IMR-90 (cell line): Measurements from ENCODE around the gene APP. TPM values are rescaled to one million over a fixed set of nuclear protein-coding genes. Genes with fewer than 3 reads are reported as not detected.

Experiments used
- ATAC-seq: fragments of 200-7000 bp; cut with Tn5 transposase; 2 replicates; pipeline ENCODE4 v1.9.1; 2020; ENCODE audit warnings: low read depth, mild to moderate bottlenecking, moderate library complexity
- BruUV-seq: library from RNA; stranded (reverse); fragments of 400-500 nt; replicated peaks from 2 replicates; lab custom pipeline; 2021; lab: Mats Ljungman, UMichigan
- CTCF ChIA-PET: fragments of 300-600 bp; formaldehyde crosslinking; extraction: SDS; loops from one replicate; lab custom pipeline; 2021; ENCODE audit warnings: antibody characterized with exemption; lab: Yijun Ruan, JAX
- POLR2A ChIA-PET: fragments of 300-600 bp; sonication (Branson Sonifier 250); formaldehyde crosslinking; loops from one replicate; lab custom pipeline; 2022; ENCODE audit warnings: antibody characterized with exemption; ENCODE audit not compliant: unreplicated experiment; lab: Charles Lee
- DNase-seq: peaks from one replicate; pipeline ENCODE4 v3.0.0; 2013
- H2AFZ ChIP-seq: replicated peaks from 2 replicates; pipeline ENCODE3; 2013; ENCODE audit warnings: low read length, mild to moderate bottlenecking; ENCODE audit not compliant: poor library complexity
- H2AK5ac ChIP-seq: 2 replicates; pipeline ENCODE4 v1.6.1; 2013; ENCODE audit warnings: low read depth, low read length, inconsistent platforms
- H2AK9ac ChIP-seq: replicated peaks from 2 replicates; pipeline ENCODE3; 2013; ENCODE audit warnings: mild to moderate bottlenecking, low read depth, low read length, moderate library complexity; ENCODE audit not compliant: poor library complexity
- H2BK120ac ChIP-seq: 2 replicates; pipeline ENCODE4 v1.6.1; 2013; ENCODE audit warnings: low read depth, low read length, inconsistent platforms
- H2BK15ac ChIP-seq: 3 replicates; pipeline ENCODE4 v1.6.1; 2013; ENCODE audit warnings: low read depth, low read length, inconsistent platforms
- H2BK20ac ChIP-seq: 2 replicates; pipeline ENCODE4 v1.6.1; 2013; ENCODE audit warnings: low read depth, mild to moderate bottlenecking, inconsistent platforms, low read length, moderate library complexity
- H2BK5ac ChIP-seq: 2 replicates; pipeline ENCODE4 v1.6.1; 2013; ENCODE audit warnings: mild to moderate bottlenecking, low read depth, low read length, inconsistent platforms; ENCODE audit not compliant: poor library complexity, severe bottlenecking
- H3K14ac ChIP-seq: replicated peaks from 2 replicates; pipeline ENCODE4 v1.6.1; 2013; ENCODE audit warnings: low read depth, low read length, inconsistent platforms
- H3K18ac ChIP-seq: 2 replicates; pipeline ENCODE4 v1.6.1; 2013; ENCODE audit warnings: low read depth, low read length, control low read depth
- H3K23ac ChIP-seq: 2 replicates; pipeline ENCODE4 v1.6.1; 2013; ENCODE audit warnings: low read depth, low read length, inconsistent platforms
- H3K27ac ChIP-seq: 2 replicates; pipeline ENCODE4 v1.5.1; 2013; ENCODE audit warnings: mild to moderate bottlenecking, control low read depth, low read length; ENCODE audit not compliant: insufficient read depth
- H3K27me3 ChIP-seq: 2 replicates; pipeline ENCODE4 v1.6.1; 2013; ENCODE audit warnings: low read length; ENCODE audit not compliant: control insufficient read depth, insufficient read depth
- H3K36me3 ChIP-seq: 2 replicates; pipeline ENCODE4 v1.6.1; 2013; ENCODE audit warnings: low read length, mixed read lengths; ENCODE audit not compliant: control insufficient read depth, insufficient read depth
- H3K4ac ChIP-seq: 2 replicates; pipeline ENCODE4 v1.6.1; 2013; ENCODE audit warnings: low read depth, low read length, inconsistent platforms
- H3K4me1 ChIP-seq: 2 replicates; pipeline ENCODE4 v1.6.1; 2013; ENCODE audit warnings: low read length, mixed read lengths; ENCODE audit not compliant: control insufficient read depth, insufficient read depth
- H3K4me2 ChIP-seq: 2 replicates; pipeline ENCODE4 v1.6.1; 2013; ENCODE audit warnings: low read depth, mild to moderate bottlenecking, control low read depth, low read length, moderate library complexity
- H3K4me3 ChIP-seq: 2 replicates; pipeline ENCODE4 v1.5.1; 2013; ENCODE audit warnings: low read depth, mild to moderate bottlenecking, control low read depth, low read length, moderate library complexity; ENCODE audit not compliant: insufficient read depth
- H3K56ac ChIP-seq: 2 replicates; pipeline ENCODE4 v1.6.1; 2013; ENCODE audit warnings: low read length, inconsistent platforms; ENCODE audit not compliant: insufficient read depth; ENCODE audit errors: extremely low read depth
- H3K79me1 ChIP-seq, 2 experiments: 2 replicates each; pipeline ENCODE4 v1.6.1; 2013; ENCODE audit warnings: low read length in 2 of 2, inconsistent platforms in 1 of 2, low read depth in 1 of 2
- H3K9ac ChIP-seq: 2 replicates; pipeline ENCODE4 v1.6.1; 2013; ENCODE audit warnings: low read depth, low read length, control low read depth
- H3K9me1 ChIP-seq: 2 replicates; pipeline ENCODE4 v1.6.1; 2013; ENCODE audit warnings: low read length, inconsistent platforms; ENCODE audit not compliant: insufficient read depth
- H3K9me3 ChIP-seq: 2 replicates; pipeline ENCODE4 v1.6.1; 2013; ENCODE audit warnings: low read length; ENCODE audit not compliant: control insufficient read depth, insufficient read depth
- H4K20me1 ChIP-seq: 2 replicates; pipeline ENCODE4 v1.6.1; 2013; ENCODE audit warnings: low read length, inconsistent platforms; ENCODE audit not compliant: insufficient read depth
- H4K5ac ChIP-seq: 2 replicates; pipeline ENCODE4 v1.6.1; 2013; ENCODE audit warnings: mild to moderate bottlenecking, low read depth, low read length, control low read depth
- H4K8ac ChIP-seq, 2 experiments: 2 replicates each; pipeline ENCODE4 v1.6.1; 2013; ENCODE audit warnings: low read depth in 2 of 2, low read length in 2 of 2, control low read depth in 1 of 2, inconsistent platforms in 1 of 2
- H4K91ac ChIP-seq: 2 replicates; pipeline ENCODE4 v1.6.1; 2013; ENCODE audit warnings: low read depth, low read length, inconsistent platforms; ENCODE audit not compliant: insufficient read depth
- BHLHE40 ChIP-seq: fragments of 150-350 bp; IDR thresholded peaks from 2 replicates; pipeline ENCODE4 v1.6.1; 2016; ENCODE audit warnings: mild to moderate bottlenecking, low read depth, low read length
- CEBPB ChIP-seq: IDR thresholded peaks from 2 replicates; pipeline ENCODE4 v1.6.1; 2012; ENCODE audit warnings: low read depth, low read length, improper control_type of control experiment
- CHD1 ChIP-seq: IDR thresholded peaks from 2 replicates; pipeline ENCODE4 v1.6.1; 2012; ENCODE audit warnings: low read depth, low read length, improper control_type of control experiment
- NFE2L2 ChIP-seq: fragments of 150-350 bp; IDR thresholded peaks from 2 replicates; pipeline ENCODE4 v1.6.1; 2016; ENCODE audit warnings: low read depth, mild to moderate bottlenecking, low read length
- RAD21 ChIP-seq: IDR thresholded peaks from 2 replicates; pipeline ENCODE4 v1.6.1; 2012; ENCODE audit warnings: low read length, improper control_type of control experiment
- RCOR1 ChIP-seq: IDR thresholded peaks from 2 replicates; pipeline ENCODE4 v1.6.1; 2012; ENCODE audit warnings: mild to moderate bottlenecking, low read length, improper control_type of control experiment; ENCODE audit not compliant: insufficient replicate concordance
- WGBS, 2 experiments: methylation state at CpG; one replicate each; pipeline versions ENCODE4 v1.1.5 to v1.1.7; 2013; ENCODE audit warnings: missing lambda C conversion rate in 2 of 2; ENCODE audit not compliant: insufficient read length in 1 of 2; ENCODE audit errors: extremely low coverage in 2 of 2; 5-methylcytosine and 5-hydroxymethylcytosine counted together
- dilution Hi-C: fragments of 300-500 bp; cut with HindIII; formaldehyde crosslinking; loops from one replicate; pipeline ENCODE4 v1.14.3; 2018; ENCODE audit warnings: low sequenced_read_pairs; ENCODE audit not compliant: unreplicated experiment
- in situ Hi-C: fragments of 300-500 bp; cut with MboI; formaldehyde crosslinking; loops from 3 replicates; pipeline ENCODE4 v1.14.3; 2019; ENCODE audit warnings: low sequenced_read_pairs, inconsistent platforms, mixed read lengths
- intact Hi-C: fragments of 100-400 bp; cut with micrococcal nuclease; formaldehyde crosslinking; loops from 2 replicates; pipeline ENCODE4 v1.10.0; 2022
- polyA plus RNA-seq, 3 experiments: library from polyadenylated mRNA; depleted of rRNA; stranded (reverse); fragments of >200 nt; gene quantifications; 2 replicates each; pipeline ENCODE4 v1.2.3, GENCODE V29; 2012; ENCODE audit warnings: low replicate concordance in 1 of 3
- total RNA-seq: library from RNA; depleted of rRNA; stranded (reverse); fragments of >200 nt; gene quantifications from 2 replicates; pipeline ENCODE4 v1.2.3, GENCODE V29; 2012

APP gene
- total and polyA plus RNA-seq, 2 of the 4 experiments (the other 2 are of a cell fraction) = 191 to 530 TPM

GRCh38 chr21:26167593-26167992 lies 3.0 kb downstream of the APP start (continued):
- TF ChIP-seq CEBPB = no peak

GRCh38 chr21:26165331-26165730 lies 5.2 kb downstream of the APP start:
- H3K4me2 ChIP-seq = no peak overlapping the region

More at GRCh38 chr21:26165331-26165730, 5.2 kb downstream of the APP start:
- Histone ChIP-seq H4K91ac (no peak overlapping the region), H3K56ac (no peak overlapping the region), H3K9ac (no peak overlapping the region), H3K18ac (no peak overlapping the region), H4K20me1 (peaks cover 32% of the 10 kb centered on the region), H3K36me3 (no peaks in the 10 kb centered on the region), H3K9me3 (no peaks in the 10 kb centered on the region), H2BK15ac (no peak overlapping the region), H3K4me1 (peaks cover 10% of the 10 kb centered on the region), H2BK120ac (no peak overlapping the region), H4K5ac (no peak overlapping the region), H3K23ac (no peak overlapping the region), H3K27ac (no peak overlapping the region), H3K4me3 (no peak overlapping the region), H2BK20ac (no peak overlapping the region), H3K27me3 (no peaks in the 10 kb centered on the region), H3K4ac (no peak overlapping the region), H4K8ac (no peak overlapping the region), H2AK5ac (no peak overlapping the region), H2AFZ (no peak overlapping the region), H2AK9ac (no peak overlapping the region), H3K79me1 (peaks cover 6 to 52% of the 10 kb centered on the region in 2 experiments; a peak in 2 of 4 replicates), H2BK5ac (no peak overlapping the region), H3K9me1 (peaks cover 9% of the 10 kb centered on the region), H3K14ac (no peak overlapping the region)
- DNase-seq (no peak), ATAC-seq (no peak)
- intact Hi-C loops (loop anchor here (5.0 kb wide), 3 partner anchors 428 to 558 kb away; partner anchors contain the start of gene MRPL39), in situ Hi-C loops (loop anchor here (5.0 kb wide), 1 partner anchor 278 kb away; no protein-coding TSS in a partner anchor), dilution Hi-C loops (no loop called here)
- BruUV-seq = no TSS peak
- TF ChIP-seq NFE2L2 (no peak), RAD21 (no peak), BHLHE40 (no peak), RCOR1 (no peak), CHD1 (no peak)
- 100% methylated on average over 1 of the region's 5 CpGs; no CpG with 5 or more reads in 1 of the 2 experiments for WGBS, 2 experiments
- ChIA-PET POLR2A (no interaction called here), CTCF (interaction anchor here (0.8 kb wide), 1 partner anchor 12 kb away, joined by 5 read pairs; no protein-coding TSS in a partner anchor)
